ENCODE results near the gene TRAF3IP3. TPM values are rescaled to one million over a fixed set of nuclear protein-coding genes. Genes with fewer than 3 reads are reported as not detected.

The TRAF3IP3 gene
- total RNA-seq, 1 donor from 2014 or later: not detected

DNA sequence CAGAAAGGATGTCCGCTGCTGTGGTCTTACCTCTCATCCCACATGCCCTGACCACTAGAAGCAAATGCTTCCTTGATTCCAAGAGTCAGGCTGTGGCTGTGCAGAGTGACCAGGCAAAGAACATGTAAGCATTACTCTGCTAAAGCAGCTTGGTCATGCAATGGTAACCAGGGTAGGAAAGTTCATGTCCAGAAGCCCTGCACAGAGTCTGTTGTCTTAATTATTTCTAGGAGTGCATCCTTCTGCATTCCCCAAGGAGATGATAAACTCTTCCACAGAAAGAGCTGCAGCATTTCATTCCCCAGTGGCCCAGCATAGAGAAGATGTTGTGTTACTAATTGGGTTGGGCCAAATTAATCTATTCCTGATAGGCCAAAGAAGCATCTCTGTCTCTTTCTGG is 61.8 kb downstream of the TRAF3IP3 start:
- Mint-ChIP-seq H3K9me3 (ENCODE audit: unreplicated experiment) (no peaks in the 10 kb centered on the region), H3K27me3 (ENCODE audit: unreplicated experiment) (peaks cover 44% of the 10 kb centered on the region), H3K4me3 (ENCODE audit: unreplicated experiment) (no peak overlapping the region), H3K36me3 (ENCODE audit: unreplicated experiment) (no peaks in the 10 kb centered on the region), H3K27ac (ENCODE audit: unreplicated experiment) (no peak overlapping the region), H3K4me1 (ENCODE audit: unreplicated experiment) (peaks cover 2% of the 10 kb centered on the region)
- DNase-seq (ENCODE audit: extremely low spot score, unreplicated experiment): no peak
- TF ChIP-seq, protein P1, sequence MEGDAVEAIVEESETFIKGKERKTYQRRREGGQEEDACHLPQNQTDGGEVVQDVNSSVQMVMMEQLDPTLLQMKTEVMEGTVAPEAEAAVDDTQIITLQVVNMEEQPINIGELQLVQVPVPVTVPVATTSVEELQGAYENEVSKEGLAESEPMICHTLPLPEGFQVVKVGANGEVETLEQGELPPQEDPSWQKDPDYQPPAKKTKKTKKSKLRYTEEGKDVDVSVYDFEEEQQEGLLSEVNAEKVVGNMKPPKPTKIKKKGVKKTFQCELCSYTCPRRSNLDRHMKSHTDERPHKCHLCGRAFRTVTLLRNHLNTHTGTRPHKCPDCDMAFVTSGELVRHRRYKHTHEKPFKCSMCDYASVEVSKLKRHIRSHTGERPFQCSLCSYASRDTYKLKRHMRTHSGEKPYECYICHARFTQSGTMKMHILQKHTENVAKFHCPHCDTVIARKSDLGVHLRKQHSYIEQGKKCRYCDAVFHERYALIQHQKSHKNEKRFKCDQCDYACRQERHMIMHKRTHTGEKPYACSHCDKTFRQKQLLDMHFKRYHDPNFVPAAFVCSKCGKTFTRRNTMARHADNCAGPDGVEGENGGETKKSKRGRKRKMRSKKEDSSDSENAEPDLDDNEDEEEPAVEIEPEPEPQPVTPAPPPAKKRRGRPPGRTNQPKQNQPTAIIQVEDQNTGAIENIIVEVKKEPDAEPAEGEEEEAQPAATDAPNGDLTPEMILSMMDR (IDR thresholded peaks at IDR 0.05): no peak

DNA sequence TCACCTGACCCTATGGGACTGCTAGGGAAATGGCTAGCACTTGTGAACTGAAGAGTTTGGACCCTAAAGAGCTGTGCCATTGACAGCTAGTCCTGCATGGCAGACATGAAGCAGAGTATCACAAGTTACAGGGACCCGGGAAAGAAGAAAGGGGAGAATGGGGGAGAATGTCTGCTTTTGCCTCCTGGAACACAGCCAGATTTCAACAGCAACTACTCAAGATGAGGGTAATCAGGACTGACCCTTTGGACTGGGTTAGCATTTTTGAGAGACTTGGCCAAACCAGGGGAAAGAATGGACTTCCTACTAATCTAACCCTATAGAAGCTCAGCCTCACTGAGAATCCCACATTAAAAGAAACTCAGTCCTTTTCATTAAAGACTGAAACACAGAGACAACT is 63.2 kb downstream of the TRAF3IP3 start:
- TF ChIP-seq, protein P1 (IDR thresholded peaks at IDR 0.05): no peak
- Mint-ChIP-seq H3K36me3 (ENCODE audit: unreplicated experiment) (no peaks in the 10 kb centered on the region), H3K4me1 (ENCODE audit: unreplicated experiment) (peaks cover 11% of the 10 kb centered on the region), H3K4me3 (ENCODE audit: unreplicated experiment) (no peak overlapping the region), H3K9me3 (ENCODE audit: unreplicated experiment) (no peaks in the 10 kb centered on the region), H3K27me3 (ENCODE audit: unreplicated experiment) (peaks cover 42% of the 10 kb centered on the region), H3K27ac (ENCODE audit: unreplicated experiment) (no peak overlapping the region)
- no peak for DNase-seq (ENCODE audit: extremely low spot score, unreplicated experiment)

DNA sequence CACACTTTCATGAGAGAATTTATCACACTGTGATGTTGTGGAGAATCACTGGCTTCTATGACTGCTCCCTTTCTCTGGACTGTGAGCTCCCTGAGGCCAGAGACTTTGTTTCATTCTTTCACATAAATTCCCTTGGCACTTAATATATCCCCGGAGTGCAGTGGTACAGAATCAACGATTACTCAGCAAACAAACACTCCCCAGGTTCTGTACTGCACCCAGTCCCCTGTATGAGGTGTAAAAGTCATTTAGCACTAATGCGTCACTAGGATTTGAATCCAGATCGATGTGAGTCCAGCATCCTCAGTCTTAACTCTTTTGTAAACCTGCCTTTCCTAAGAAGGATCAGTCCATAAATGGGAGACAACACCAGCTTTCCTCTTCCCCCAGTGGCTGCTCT is 65.1 kb downstream of the TRAF3IP3 start:
- TF ChIP-seq, protein P1 (IDR thresholded peaks at IDR 0.05): no peak
- DNase-seq (ENCODE audit: extremely low spot score, unreplicated experiment): no peak
- H3K4me1 Mint-ChIP-seq (ENCODE audit: unreplicated experiment): peaks cover 11% of the 10 kb centered on the region
- H3K27me3 Mint-ChIP-seq (ENCODE audit: unreplicated experiment): peaks cover 43% of the 10 kb centered on the region
- no peak overlapping the region for H3K27ac Mint-ChIP-seq (ENCODE audit: unreplicated experiment)
- H3K36me3 Mint-ChIP-seq (ENCODE audit: unreplicated experiment): no peaks in the 10 kb centered on the region
- H3K9me3 Mint-ChIP-seq (ENCODE audit: unreplicated experiment): no peaks in the 10 kb centered on the region
- H3K4me3 Mint-ChIP-seq (ENCODE audit: unreplicated experiment): no peak overlapping the region

DNA sequence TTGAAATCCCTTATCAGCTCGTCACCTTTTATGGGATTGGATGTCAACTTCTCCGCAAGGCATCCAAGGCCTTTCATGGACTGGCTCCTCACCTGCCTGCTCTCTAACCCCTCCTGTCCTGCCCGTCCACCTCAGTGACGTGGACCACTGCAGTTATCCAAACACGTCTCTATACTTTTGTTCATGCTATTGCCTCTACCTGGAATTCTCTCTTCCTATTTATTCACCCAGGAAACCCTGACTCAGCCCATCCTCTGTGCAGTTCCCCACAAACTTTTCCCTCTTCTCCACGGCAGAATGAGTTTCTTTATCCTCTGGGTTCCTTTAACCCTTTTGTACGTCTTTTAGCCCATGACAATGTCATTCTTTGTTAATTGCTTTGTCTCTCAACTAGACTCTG is 66.9 kb downstream of the TRAF3IP3 start:
- Mint-ChIP-seq H3K4me1 (ENCODE audit: unreplicated experiment) (peaks cover 15% of the 10 kb centered on the region), H3K27ac (ENCODE audit: unreplicated experiment) (no peak overlapping the region), H3K36me3 (ENCODE audit: unreplicated experiment) (no peaks in the 10 kb centered on the region), H3K9me3 (ENCODE audit: unreplicated experiment) (no peaks in the 10 kb centered on the region), H3K4me3 (ENCODE audit: unreplicated experiment) (no peak overlapping the region), H3K27me3 (ENCODE audit: unreplicated experiment) (peaks cover 31% of the 10 kb centered on the region)
- no peak for DNase-seq (ENCODE audit: extremely low spot score, unreplicated experiment)
- TF ChIP-seq, protein P1 (IDR thresholded peaks at IDR 0.05): no peak

DNA sequence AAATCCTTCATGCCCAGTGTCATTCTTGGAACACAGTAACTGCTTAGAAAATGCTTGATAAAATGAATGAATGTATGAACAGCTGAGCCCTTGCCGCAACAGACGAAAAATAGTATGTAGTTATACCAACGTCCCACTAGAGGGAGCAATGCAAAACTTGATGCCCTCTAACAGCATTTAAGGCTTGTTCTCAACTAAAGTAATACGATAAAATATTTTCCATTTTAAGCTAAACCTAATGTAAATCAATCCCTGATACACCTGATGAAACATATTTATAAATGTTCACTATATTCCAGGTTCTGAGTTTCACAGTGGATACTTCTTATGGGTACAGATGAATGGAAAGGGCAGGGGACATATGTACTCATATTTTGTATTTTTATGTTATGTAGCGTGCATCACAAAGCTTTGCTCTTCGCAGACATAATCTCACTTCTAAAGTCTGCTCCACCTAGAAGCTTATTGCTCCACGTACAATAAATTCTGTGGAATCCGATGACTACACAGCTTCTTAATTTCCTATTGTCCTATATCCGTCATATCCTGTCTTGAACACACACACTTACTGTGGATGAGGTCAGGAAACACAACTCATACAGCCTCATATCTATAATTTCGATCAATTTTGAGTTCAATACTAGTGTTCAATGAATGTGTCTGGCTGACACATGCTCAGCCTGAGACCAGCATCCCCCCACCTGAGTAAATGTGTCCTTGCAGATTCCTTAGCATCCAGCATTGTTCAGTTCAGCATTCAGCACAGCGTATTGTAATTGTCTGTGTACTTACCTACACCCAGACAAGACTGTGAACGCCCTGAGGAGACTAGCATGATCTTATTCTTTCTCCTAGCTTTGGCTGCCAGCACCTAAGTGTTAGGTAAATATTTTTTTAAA is 67.5 kb downstream of the TRAF3IP3 start:
- H3K27ac Mint-ChIP-seq (ENCODE audit: unreplicated experiment): no peak overlapping the region
- H3K4me3 Mint-ChIP-seq (ENCODE audit: unreplicated experiment): peak overlapping the region; percentile 27
- DNase-seq (ENCODE audit: extremely low spot score, unreplicated experiment): no peak
- peaks cover 22% of the 10 kb centered on the region for H3K4me1 Mint-ChIP-seq (ENCODE audit: unreplicated experiment)
- H3K36me3 Mint-ChIP-seq (ENCODE audit: unreplicated experiment): no peaks in the 10 kb centered on the region
- H3K9me3 Mint-ChIP-seq (ENCODE audit: unreplicated experiment): no peaks in the 10 kb centered on the region
- TF ChIP-seq, protein P1 (IDR thresholded peaks at IDR 0.05): peak; percentile 78
- H3K27me3 Mint-ChIP-seq (ENCODE audit: unreplicated experiment): peaks cover 29% of the 10 kb centered on the region
